Measurements from ENCODE around the gene NPTX2. TPM values are rescaled to one million over a fixed set of nuclear protein-coding genes. Genes with fewer than 3 reads are reported as not detected.

NPTX2 gene
- total RNA-seq, 4 donors from 2014 or later, result 22.4 to 52.5 (median 30.1) TPM

- intact Hi-C loops (cut with DNase I), result no loop called here
- no peak for DNase-seq (ENCODE audit: extremely low spot score)
- Histone ChIP-seq H3K9me3 (peaks cover 0 to 22% (median 15%) of the 10 kb centered on the region in 4 donors), H3K36me3 (no peaks in the 10 kb centered on the region), H3K4me3 (no peak overlapping the region), H3K4me1 (no peaks in the 10 kb centered on the region), H3K27me3 (peaks cover 0 to 6% (median 0%) of the 10 kb centered on the region in 4 donors), H3K27ac (replicated peaks in 1 of 4) (no peak overlapping the region)
- 94% methylated on average over 2 of the region's 2 CpGs for WGBS
- TF ChIP-seq EP300 (IDR thresholded peaks at IDR 0.05) (no peak), POLR2AphosphoS5 (IDR thresholded peaks at IDR 0.05) (no peak), CTCF (IDR thresholded peaks at IDR 0.05) (no peak)
Observed at GRCh38 chr7:98638853-98639252, 21.8 kb downstream of the NPTX2 start.

GRCh38 chr7:98640375-98640774, 23.3 kb downstream of the NPTX2 start:
- no peaks in the 10 kb centered on the region for H3K4me1 ChIP-seq
- WGBS, result 54% methylated on average over 5 of the region's 9 CpGs

GRCh38 chr7:98641646-98642500, 24.8 kb downstream of the NPTX2 start:
- no peak overlapping the region for H3K4me3 ChIP-seq
- H3K27me3 ChIP-seq, result peaks cover 0 to 8% (median 0%) of the 10 kb centered on the region in 4 donors
- intact Hi-C loops (cut with DNase I), result no loop called here
- TF ChIP-seq EP300 (IDR thresholded peaks at IDR 0.05) (no peak), CTCF (IDR thresholded peaks at IDR 0.05) (no peak), POLR2AphosphoS5 (IDR thresholded peaks at IDR 0.05) (no peak), POLR2A (IDR thresholded peaks at IDR 0.05; ENCODE audit: low read depth) (no peak)
- H3K4me1 ChIP-seq, result no peaks in the 10 kb centered on the region
- no peaks in the 10 kb centered on the region for H3K36me3 ChIP-seq
- no peak overlapping the region for H3K27ac ChIP-seq (replicated peaks in 1 of 4)
- WGBS, result 30% methylated on average over 13 of the region's 15 CpGs
- DNase-seq (ENCODE audit: extremely low spot score), result no peak
- H3K9me3 ChIP-seq, result peaks cover 0 to 22% (median 15%) of the 10 kb centered on the region in 4 donors

More at GRCh38 chr7:98640375-98640774, 23.3 kb downstream of the NPTX2 start:
- peaks cover 0 to 22% (median 15%) of the 10 kb centered on the region in 4 donors for H3K9me3 ChIP-seq
- no peak overlapping the region for H3K4me3 ChIP-seq
- no peak for TF ChIP-seq EP300 (IDR thresholded peaks at IDR 0.05)
- TF ChIP-seq CTCF (IDR thresholded peaks at IDR 0.05), result no peak
- no peak for TF ChIP-seq POLR2AphosphoS5 (IDR thresholded peaks at IDR 0.05)
- no peak for TF ChIP-seq POLR2A (IDR thresholded peaks at IDR 0.05; ENCODE audit: low read depth)
- no peaks in the 10 kb centered on the region for H3K36me3 ChIP-seq
- intact Hi-C loops (cut with DNase I), result no loop called here
- no peak overlapping the region for H3K27ac ChIP-seq (replicated peaks in 1 of 4)
- peaks cover 0 to 6% (median 0%) of the 10 kb centered on the region in 4 donors for H3K27me3 ChIP-seq
- DNase-seq (ENCODE audit: extremely low spot score), result no peak

GRCh38 chr7:98643236-98643985, 26.3 kb downstream of the NPTX2 start:
- Histone ChIP-seq H3K9me3 (peaks cover 0 to 17% (median 11%) of the 10 kb centered on the region in 4 donors), H3K27me3 (peaks cover 0 to 12% (median 0%) of the 10 kb centered on the region in 4 donors), H3K36me3 (no peaks in the 10 kb centered on the region), H3K4me3 (no peak overlapping the region), H3K27ac (replicated peaks in 1 of 4) (no peak overlapping the region), H3K4me1 (no peaks in the 10 kb centered on the region)
- TF ChIP-seq CTCF (IDR thresholded peaks at IDR 0.05) (no peak), POLR2AphosphoS5 (IDR thresholded peaks at IDR 0.05) (no peak), POLR2A (IDR thresholded peaks at IDR 0.05; ENCODE audit: low read depth) (no peak), EP300 (IDR thresholded peaks at IDR 0.05) (no peak)
- intact Hi-C loops (cut with DNase I), result no loop called here
- DNase-seq (ENCODE audit: extremely low spot score), result no peak
- WGBS, result 98% methylated on average over 3 of the region's 3 CpGs
